Stimulated activated CD4-positive, alpha-beta T cell treated with anti-CD3 and anti-CD28 coated beads, Interleukin-12 subunit alpha, Interleukin-12 subunit beta, amount 100 ng/mL, for 48 hours (primary cell): ENCODE results near the gene COL9A1.

ENCODE experiments used
- DNase-seq, 3 donors: peaks; one replicate each; pipeline ENCODE4 v3.0.0-alpha.2; 2020; ENCODE audit warnings: low read depth in 2 of 3, low spot score in 1 of 3

The COL9A1 gene

DNA sequence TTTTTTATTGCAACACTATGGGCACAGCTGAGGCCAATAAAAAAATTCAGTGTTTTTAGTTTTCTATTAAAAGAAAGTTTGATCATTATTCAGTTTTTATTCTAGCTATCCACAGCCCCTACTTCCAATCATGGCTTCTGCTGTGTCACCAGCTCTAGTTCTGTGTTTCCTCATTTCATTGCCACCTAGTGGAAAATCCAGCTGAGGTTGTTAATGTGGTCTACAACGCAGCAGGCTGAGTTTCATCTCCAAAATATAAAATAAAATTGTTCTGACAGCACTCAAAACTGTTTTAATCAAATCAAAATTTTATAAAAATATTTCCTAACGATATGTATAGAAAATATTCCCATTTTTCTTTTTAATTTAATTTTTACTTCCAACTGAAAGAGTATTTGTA lies 13.6 kb downstream of the COL9A1 start:
- no peak for DNase-seq

DNA sequence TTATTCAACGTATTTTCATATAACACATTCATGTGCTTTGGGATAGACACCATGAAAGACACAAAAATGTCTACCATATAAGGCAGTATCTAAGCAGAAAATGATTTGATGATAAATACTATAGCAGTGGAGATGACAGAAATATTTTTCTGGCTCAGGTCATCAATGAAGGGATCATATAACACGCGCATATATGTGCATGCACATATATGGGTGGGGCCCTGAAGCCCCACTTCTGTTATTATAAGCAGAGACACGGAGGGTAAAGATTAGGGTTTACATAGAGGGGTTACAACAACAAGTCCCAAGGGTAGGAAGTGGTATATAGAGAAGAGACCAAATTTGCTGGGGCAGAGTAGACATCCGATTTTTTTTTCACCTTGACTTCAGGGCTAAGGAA lies 16.0 kb downstream of the COL9A1 start:
- DNase-seq, result no peak

DNA sequence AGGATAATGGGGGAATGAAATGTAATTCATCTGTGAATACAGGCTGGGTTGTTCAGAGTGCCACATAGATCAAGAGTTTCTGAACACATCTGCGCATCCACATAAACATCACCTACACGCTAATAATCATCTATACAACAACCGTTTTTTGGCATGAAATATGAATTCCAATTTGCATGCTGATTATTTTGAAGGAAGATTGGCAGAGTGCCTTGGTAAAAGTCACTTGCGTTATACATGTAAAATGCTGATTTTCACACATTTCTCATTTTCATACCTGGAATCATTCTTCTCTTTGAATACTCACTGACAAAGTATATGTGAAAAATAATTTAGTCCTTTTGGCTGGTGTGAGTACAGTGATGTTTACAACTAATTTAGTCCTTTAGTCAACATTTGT lies 17.7 kb downstream of the COL9A1 start:
- no peak for DNase-seq

DNA sequence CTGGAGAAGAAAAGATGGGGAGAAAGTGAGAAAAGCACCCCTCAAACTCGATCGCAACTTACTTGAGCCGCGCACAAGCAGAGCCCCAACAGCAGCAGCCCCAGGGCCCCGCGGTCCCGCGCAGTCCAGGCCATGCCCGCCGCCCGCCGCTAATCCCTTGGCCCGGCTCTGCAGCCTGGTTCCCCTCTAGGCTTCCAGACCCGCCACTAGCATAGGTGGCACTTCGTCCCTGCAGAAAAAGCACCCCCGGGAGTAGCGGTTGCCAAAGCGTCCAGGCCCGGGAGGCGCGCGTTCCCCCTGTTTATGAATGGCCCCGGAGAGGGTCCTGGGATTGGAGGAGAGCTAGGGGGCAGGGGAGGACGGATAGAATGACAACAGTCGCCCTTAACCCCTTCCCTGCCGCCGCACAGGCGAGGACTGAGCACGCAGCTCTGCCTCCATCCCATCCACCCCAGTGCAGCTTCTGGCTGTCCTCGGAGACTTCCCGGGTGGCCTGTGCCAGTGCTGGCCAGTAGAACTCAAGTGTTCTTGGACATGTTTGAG lies 19.9 kb downstream of the COL9A1 start:
- DNase-seq, result no peak

DNA sequence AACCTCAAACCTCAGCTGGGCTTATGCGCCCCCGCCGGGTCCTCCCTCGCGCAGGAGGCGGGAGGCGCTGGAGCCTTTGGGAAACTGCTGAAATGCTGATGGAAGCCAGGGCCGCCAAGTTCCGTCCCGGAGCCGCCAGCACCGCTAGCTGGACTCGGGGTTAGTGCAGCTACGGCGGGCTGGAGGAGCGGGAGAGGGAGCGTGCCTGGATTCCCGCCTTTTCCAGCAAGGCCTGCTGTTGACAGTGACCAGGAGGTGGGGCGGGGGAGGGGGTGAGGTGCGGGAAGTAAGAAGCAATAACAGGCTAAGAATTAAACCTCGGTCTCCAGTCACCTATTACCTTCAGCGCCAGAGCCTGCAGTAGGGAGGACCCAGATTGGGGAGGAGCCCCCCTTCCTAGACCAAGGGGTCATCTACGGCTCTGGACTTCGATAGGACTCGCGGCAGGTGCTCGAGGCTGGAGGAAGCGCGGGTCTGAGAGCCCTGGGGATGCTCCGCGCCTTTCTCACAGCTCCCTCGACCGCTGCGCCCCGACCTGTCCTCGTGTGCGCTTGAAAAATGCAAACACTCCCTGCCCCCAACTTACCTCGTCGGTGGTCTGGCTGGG lies 20.5 kb downstream of the COL9A1 start:
- DNase-seq, result no peak

DNA sequence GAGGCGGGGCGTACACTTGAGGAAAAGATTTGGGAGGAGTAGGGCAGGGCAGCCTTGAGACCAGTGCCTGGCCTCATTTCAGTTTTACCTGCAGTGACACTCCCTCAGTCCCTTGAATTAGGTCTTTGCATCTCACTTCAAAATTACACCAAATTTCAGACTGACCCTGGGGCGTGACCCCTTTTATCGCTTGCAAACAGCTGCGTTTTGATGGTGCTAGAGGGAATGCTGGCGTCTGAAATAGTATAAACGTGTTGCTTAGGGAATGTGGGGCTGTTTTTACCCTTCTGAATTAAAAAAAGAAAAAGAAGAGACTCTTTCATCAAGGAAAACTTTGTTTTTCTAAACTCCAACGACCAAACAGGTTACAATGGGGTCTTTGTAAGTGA lies 21.0 kb downstream of the COL9A1 start:
- DNase-seq, result no peak

DNA sequence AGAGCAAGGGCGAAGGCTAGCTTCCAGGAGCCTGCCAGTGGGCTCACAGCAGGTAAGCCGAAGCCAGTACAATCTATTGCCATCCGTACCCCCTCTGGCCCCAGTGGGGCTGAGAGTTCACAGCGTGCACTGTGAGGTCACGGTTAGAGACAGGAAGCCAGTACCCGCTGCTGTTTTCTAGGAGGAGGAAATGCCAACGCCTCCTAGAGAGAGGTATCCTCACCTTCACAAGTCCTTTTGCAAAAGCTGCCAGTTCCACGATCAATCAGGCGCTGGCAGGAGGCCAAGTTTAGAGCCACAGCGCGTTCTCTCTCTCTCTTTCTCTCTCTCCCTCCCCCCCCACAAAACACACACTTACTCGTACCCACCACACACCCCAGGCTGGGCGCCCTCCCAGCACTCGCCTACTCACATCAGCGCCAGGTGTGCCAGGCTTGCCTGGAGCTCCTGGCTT lies 22.5 kb downstream of the COL9A1 start:
- DNase-seq, result no peak

DNA sequence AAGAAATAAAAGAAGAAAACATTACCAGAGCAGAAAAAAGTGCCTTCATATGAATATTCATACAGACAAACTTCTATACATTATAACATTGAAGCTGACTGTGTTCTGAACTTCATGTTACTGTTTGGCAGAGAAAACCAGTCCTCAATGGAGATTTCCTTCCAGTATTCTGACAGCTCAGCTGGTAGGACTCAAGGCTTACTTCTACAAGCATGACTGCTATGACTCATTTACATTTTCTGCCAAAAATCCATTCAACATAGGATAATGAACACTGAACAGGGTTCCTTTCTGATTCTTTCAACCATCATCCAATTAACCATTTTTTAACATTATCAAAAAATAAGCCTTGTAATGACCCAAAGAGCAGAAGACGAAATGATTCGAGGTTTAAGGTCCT lies 25.4 kb downstream of the COL9A1 start:
- DNase-seq, result no peak

DNA sequence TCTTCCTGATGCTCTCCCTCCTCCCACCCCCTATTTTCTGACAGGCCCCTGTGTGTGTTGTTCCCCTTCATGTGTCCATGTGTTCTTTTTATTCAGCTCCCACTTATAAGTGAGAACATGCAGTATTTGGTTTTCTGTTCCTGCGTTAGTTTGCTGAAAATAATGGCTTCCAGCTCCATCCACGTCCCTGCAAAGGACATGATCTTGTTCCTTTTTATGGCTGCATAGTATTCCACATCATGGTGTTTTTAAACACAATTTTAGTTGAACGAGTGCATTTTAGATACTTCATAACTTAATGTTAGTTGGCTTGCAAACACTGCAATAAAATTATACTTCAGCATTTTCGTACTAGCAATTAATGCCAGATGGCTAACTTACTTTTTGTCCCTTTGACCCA lies 28.5 kb downstream of the COL9A1 start:
- no peak for DNase-seq

DNA sequence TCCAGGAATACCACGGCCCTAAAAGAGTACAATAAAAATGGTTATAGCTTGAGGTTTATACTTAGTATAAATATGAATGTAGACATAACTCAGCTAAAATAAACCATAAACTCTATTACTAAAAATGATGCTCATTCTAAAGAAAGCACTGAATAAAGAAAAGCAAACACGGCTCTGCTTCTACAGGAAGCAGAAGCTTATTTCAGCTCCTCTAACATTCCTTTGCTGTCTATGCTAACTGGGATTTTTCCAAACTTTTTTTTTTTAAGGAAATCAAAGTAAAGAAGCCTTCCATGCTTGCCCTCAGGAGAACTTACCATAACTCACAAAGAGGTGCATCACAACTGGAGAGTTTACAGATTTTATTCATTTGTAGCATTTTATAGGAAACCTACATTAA lies 30.8 kb downstream of the COL9A1 start:
- DNase-seq, result no peak

DNA sequence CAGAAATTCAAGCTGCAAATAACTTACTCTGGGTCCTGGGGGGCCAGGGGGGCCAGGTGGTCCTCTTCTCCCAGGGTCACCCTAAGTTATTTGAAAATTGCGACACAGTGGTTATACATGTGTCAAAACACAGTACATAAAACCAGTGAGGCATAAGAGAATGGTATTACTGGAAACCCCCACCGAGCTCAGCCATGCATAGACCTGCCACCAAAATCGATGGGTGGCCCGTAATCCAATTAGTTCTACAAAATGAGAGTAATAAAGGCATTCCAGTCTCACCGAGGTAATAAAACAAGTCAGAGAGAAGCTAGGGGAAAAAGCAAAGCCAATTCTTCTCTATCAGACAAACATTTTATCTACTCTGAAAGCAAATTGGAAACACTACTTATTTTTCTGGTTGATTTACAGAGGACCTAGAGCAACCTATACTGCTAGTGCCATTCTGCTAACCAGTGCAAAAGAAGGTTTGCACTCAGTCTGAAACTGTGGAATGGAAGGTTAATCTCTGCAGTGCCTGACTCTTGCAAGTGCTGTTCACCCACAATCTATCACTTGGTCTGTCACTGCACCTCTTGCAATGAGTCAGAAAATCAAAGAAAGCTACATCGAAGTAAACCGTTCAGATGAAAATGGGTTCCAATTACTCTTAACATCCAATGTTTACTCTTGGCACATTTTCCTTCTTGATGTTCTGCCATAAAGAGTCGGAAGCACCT lies 32.4 kb downstream of the COL9A1 start:
- DNase-seq, result no peak

DNA sequence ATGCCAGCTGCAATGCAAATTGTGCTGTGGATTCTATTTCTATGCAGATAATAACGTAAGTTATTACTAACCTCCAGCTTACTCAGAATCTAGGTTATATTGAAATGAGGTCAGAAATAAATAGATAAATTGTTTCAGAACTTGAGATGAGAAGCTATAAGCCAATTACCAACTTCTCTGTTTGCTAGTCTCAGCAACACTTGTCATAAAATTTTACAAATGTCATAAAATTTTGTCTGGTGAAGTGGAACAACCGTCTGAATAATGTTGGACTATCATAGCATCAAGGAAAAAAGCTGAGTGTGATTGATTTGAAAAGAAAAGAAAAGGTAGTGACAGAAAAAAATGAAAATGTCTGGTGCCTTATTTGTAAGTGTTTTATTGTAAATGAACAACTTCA lies 36.7 kb downstream of the COL9A1 start:
- DNase-seq, result no peak

DNA sequence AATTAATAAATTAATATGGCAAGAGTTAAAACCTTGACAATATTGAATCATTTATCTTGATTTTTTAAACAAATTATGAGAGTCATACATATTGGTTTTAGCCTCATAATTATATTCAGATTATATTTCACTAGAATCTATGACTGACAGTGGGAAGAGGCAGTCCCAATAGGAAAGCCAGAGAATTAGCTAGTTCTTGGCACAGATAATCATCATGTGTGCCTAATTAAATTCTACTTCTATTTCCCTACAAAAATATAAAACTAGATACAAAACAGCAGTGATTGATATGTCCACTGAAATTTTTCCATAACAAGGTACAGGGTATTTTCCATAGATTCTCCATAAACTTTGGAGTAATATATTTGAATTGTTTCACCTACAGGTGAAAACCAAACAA lies 38.6 kb downstream of the COL9A1 start:
- no peak for DNase-seq

DNA sequence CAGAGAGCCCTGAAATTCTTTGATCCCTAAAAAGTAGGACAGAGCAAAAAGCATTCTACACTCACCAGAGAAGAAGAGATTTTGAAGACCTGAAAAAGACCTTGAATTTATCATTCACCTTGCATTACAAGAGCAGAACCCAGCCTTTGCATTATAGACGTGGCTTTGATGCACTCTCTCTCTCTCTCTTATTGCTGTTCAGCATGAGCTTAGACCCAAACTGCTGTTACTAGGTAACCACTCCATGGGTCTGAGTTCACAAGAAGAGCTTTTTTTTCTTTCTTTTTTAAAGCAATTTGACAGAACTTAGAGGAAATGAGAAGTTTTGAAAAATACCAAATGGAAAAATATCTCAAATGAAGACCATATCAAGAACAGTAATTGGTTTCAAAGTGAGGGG lies 44.4 kb downstream of the COL9A1 start:
- no peak for DNase-seq

DNA sequence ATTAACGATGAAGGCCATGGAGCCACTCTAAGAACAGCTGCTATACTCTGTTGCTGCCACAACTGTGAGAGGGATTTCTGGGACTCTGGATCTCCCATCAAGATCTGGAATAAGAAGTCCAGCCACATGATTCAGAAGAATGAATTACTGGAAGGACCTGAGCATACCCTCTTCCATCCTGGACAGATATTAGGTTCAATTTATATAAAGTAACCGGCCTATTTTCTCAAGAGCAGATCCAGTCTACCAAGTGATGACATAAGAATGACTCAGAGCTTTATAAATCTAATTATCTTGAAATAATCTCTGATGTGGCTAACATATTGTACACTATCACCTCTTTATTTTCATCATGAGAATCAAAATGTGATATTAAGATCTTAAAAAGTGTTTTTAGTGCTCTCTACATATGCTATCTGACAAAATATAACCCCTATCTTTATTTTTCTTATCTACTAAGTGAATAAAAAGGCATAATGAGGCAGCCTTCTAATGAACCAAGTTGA lies 45.1 kb downstream of the COL9A1 start:
- DNase-seq, result no peak

DNA sequence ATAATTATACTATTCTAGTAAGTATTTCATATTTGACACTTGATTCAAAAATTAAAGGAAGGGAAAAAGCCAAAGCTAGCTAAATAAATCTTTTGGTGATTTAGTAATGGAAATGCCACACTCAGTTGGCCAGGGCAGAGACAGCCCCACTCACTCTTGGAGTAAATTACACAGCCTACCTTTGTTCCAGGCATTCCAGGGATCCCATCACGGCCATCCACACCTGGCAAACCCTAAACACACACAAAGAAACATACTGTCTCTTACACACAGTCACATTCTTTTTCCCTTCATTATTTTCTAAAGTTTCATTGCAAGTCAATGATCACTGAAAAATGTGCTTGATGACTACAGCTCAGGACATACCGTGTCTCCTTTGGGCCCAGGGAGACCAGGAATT lies 48.1 kb downstream of the COL9A1 start:
- no peak for DNase-seq

DNA sequence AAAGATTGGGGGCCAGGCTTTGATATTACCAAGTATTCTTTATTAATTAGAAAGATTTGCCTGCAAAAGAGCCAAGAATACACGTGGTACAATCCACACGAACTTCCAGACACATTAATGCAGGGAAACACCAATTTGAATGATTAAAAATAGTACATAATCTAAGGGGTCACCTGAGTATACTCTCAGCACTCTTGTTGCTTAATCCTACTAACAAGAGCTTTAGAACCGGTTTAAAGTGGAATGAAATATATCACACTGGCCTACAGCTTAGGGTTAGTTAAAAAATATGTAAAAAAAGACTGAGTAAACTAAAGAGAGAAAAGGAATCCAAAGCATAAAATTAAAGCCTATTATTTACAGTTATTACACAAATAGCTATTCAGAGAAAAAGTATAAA lies 49.0 kb downstream of the COL9A1 start:
- DNase-seq, result no peak

DNA sequence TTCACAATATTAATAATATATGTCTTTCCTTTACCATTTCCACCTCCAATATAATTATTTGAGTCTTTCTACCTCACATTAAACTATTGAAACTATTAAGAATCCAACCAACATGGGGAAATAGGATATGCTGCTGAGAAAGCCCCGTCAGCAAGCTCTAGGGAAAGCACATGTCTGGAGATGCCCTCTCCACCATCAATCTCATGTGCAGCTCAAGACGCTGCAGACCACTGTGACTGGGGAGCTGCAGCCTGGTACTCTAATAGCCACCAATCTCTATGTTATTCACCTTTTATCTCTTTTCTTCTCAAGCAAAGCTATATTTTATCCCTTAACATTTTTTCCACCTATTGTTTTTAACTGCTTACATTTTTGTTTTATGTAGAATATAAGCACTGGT lies 50.3 kb downstream of the COL9A1 start:
- DNase-seq, result no peak

DNA sequence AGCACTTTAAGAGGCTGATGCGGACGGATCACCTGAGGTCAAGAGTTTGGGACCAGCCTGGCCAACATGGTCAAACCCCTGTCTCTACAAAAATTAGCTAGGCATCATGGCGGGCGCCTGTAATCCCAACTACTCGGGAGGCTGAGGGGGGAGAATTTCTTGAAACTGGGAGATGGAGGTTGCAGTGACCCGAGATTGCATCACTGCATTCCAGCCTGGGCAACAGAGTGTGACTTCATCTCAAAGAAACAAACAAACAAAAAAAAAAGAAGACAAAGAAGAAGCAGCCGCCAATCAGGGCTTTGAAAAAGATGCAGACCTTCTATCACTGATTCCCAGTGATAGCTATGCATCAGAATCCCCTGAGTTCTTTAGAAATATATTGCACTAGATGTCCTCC lies 56.8 kb downstream of the COL9A1 start:
- no peak for DNase-seq

DNA sequence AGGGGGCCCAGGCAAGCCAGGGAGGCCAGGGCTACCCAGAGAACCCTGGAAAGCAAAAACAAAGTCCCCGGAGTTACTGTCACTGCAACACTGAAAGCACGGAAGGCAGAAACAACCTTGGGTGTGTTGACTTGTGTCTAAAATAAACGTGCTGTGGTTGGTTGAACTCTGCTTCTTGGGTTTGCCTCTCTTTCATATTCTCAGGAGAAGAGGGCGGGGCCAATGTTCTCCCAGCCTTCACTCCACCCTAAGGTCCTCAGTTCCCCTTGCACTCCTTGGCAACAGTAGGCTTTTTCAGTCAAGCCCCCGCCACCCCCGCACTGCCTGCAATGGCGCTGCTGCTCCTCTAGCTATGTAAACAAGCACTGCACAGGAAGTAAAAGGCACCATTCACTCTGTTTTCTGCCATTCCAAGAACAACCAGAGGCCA lies 60.9 kb downstream of the COL9A1 start:
- DNase-seq, result no peak

DNA sequence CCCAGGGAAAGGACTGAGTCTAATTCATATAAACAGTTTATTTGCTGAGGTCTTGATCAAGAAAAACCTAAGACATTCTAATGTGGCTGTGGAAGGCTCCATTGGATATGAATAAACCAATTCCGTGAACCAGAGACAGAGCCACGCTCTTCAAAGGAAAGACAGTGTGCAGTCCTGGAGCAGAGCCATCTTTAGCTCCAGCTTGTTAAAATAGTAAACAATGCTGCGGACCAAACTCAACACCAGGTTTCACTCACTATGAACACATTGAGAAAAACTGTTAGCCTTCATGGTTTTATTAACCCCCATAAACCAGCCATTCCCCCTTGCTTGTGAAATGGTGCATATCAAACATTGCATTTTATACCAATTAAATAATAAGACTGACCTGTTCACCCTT lies 61.9 kb downstream of the COL9A1 start:
- no peak for DNase-seq

DNA sequence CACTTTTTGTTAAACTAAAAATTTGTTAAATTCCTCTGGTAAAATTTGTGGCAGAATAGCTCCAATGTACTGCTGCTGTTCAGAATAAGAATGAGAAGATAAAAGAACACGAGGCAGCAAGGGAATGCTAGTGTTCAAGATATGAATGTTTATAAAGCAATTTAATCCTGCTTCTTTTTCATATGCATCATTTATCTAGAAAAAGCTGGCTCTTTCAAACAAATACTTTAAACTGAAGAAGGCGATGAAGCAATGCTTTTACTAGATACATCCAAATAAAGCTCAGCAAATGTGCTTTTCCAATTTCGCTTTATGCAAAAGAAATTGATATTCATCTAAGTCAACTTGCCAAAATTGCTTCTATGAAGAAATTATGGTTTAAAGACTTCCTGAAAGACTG lies 66.5 kb downstream of the COL9A1 start:
- no peak for DNase-seq
